Measurements from ENCODE around the gene FLT4.

The FLT4 gene

GRCh38 chr5:180625125-180625790 is 24.1 kb downstream of the FLT4 start:
- no peak for DNase-seq

GRCh38 chr5:180624587-180624986 is 24.8 kb downstream of the FLT4 start:
- no peak for DNase-seq

GRCh38 chr5:180623844-180624243 is 25.6 kb downstream of the FLT4 start:
- no peak for DNase-seq

GRCh38 chr5:180623411-180623834 is 26.0 kb downstream of the FLT4 start:
- DNase-seq: no peak

GRCh38 chr5:180622910-180623309 is 26.5 kb downstream of the FLT4 start:
- DNase-seq: no peak

GRCh38 chr5:180621311-180621710 is 28.1 kb downstream of the FLT4 start:
- DNase-seq: no peak

- DNase-seq: no peak
Observed at GRCh38 chr5:180620014-180620413, 29.4 kb downstream of the FLT4 start.

- DNase-seq: no peak
Observed at GRCh38 chr5:180619563-180619915, 29.9 kb downstream of the FLT4 start.

GRCh38 chr5:180618829-180619562 is 30.4 kb downstream of the FLT4 start:
- peak; percentile 21 for DNase-seq

- no peak for DNase-seq
Observed at GRCh38 chr5:180618487-180618828, 30.9 kb downstream of the FLT4 start.

- no peak for DNase-seq
Observed at GRCh38 chr5:180613814-180614188, 35.6 kb downstream of the FLT4 start.

- DNase-seq: no peak
Observed at GRCh38 chr5:180613188-180613813, 36.1 kb downstream of the FLT4 start.

GRCh38 chr5:180612683-180613082 is 36.7 kb downstream of the FLT4 start:
- no peak for DNase-seq

GRCh38 chr5:180611140-180611850 is 38.1 kb downstream of the FLT4 start:
- no peak for DNase-seq

GRCh38 chr5:180609817-180610550 is 39.4 kb downstream of the FLT4 start:
- DNase-seq: no peak

- DNase-seq: no peak
Observed at GRCh38 chr5:180609386-180609785, 40.0 kb downstream of the FLT4 start.

- no peak for DNase-seq
Observed at GRCh38 chr5:180608572-180609310, 40.7 kb downstream of the FLT4 start.

- DNase-seq: no peak
Observed at GRCh38 chr5:180607861-180608571, 41.4 kb downstream of the FLT4 start.

GRCh38 chr5:180606215-180606785 is 43.1 kb downstream of the FLT4 start:
- DNase-seq: no peak

- DNase-seq: peak; percentile 41
Observed at GRCh38 chr5:180605554-180606214, 43.7 kb downstream of the FLT4 start.

GRCh38 chr5:180604271-180604670 is 45.1 kb downstream of the FLT4 start:
- DNase-seq: no peak

Data from NCI-H1105 treated with DMSO at 0.1 percent for 48 hours (cell line).